LNCaP clone FGC (cell line): ENCODE measurements around the gene RINT1.

ENCODE experiments used
- DNase-seq: peaks from one replicate; pipeline ENCODE4 v3.0.0-alpha.2; 2011; ENCODE audit warnings: low read depth
- H3K4me3 ChIP-seq: 2 replicates; pipeline ENCODE4 v1.5.1; 2011; ENCODE audit warnings: mild to moderate bottlenecking, low read depth, low read length, control low read depth
- TF ChIP-seq, protein P1 (sequence below): IDR thresholded peaks from 2 replicates; pipeline ENCODE4 v1.5.1; 2012; ENCODE audit warnings: mild to moderate bottlenecking; ENCODE audit not compliant: control insufficient read depth, insufficient read depth; ENCODE audit errors: extremely low read depth

Gene RINT1

GRCh38 chr7:105613611-105614330 is 81.8 kb downstream of the RINT1 start:
- no peak for DNase-seq
- H3K4me3 ChIP-seq: no peak overlapping the region
- TF ChIP-seq, protein P1, sequence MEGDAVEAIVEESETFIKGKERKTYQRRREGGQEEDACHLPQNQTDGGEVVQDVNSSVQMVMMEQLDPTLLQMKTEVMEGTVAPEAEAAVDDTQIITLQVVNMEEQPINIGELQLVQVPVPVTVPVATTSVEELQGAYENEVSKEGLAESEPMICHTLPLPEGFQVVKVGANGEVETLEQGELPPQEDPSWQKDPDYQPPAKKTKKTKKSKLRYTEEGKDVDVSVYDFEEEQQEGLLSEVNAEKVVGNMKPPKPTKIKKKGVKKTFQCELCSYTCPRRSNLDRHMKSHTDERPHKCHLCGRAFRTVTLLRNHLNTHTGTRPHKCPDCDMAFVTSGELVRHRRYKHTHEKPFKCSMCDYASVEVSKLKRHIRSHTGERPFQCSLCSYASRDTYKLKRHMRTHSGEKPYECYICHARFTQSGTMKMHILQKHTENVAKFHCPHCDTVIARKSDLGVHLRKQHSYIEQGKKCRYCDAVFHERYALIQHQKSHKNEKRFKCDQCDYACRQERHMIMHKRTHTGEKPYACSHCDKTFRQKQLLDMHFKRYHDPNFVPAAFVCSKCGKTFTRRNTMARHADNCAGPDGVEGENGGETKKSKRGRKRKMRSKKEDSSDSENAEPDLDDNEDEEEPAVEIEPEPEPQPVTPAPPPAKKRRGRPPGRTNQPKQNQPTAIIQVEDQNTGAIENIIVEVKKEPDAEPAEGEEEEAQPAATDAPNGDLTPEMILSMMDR: no peak

- H3K4me3 ChIP-seq: no peak overlapping the region
- TF ChIP-seq, protein P1: no peak
- DNase-seq: no peak
Observed at GRCh38 chr7:105614341-105614840, 82.4 kb downstream of the RINT1 start.
